Kidney (tissue), 14 donors: ENCODE measurements around the gene ADM5. TPM values are rescaled to one million over a fixed set of nuclear protein-coding genes. Genes with fewer than 3 reads are reported as not detected.
A peak's percentile ranks its signal among the peaks of the same experiment; 100 is the strongest.

ENCODE experiments used
- DNase-seq, 5 donors: peaks; one replicate each; pipeline ENCODE4 v3.0.0-alpha.2; 2013 to 2020
- FAIRE-seq: peaks from 2 replicates; lab custom pipeline; 2012; peaks lifted over from hg19 to GRCh38; lab: Jason Lieb, UNC
- H3K27ac ChIP-seq, 2 donors: one replicate each; pipeline ENCODE4 v1.7.0; 2013; ENCODE audit warnings: low read depth in 2 of 2, low read length in 2 of 2, inconsistent platforms in 1 of 2
- H3K27me3 ChIP-seq: one replicate; pipeline ENCODE4 v1.7.1; 2013; ENCODE audit warnings: low read length, inconsistent platforms; ENCODE audit not compliant: control insufficient read depth, insufficient read depth
- H3K36me3 ChIP-seq, 3 donors: one replicate each; pipeline versions ENCODE4 v1.7.0 to v1.7.1; 2013; ENCODE audit warnings: low read length in 3 of 3, control low read depth in 1 of 3, inconsistent platforms in 1 of 3; ENCODE audit not compliant: insufficient read depth in 3 of 3, control insufficient read depth in 2 of 3
- H3K4me1 ChIP-seq, 3 donors: one replicate each; pipeline versions ENCODE4 v1.7.0 to v1.7.1; 2013; ENCODE audit warnings: low read length in 3 of 3, inconsistent platforms in 1 of 3, low read depth in 1 of 3; ENCODE audit not compliant: control insufficient read depth in 2 of 3, insufficient read depth in 2 of 3
- H3K4me3 ChIP-seq, 3 donors: one replicate each; pipeline versions ENCODE4 v1.7.0 to v1.8.1; 2013; ENCODE audit warnings: low read length in 3 of 3, control low read depth in 1 of 3, inconsistent platforms in 1 of 3
- H3K9ac ChIP-seq, 3 donors: one replicate each; pipeline versions ENCODE4 v1.7.0 to v1.7.1; 2013; ENCODE audit warnings: low read length in 3 of 3, control low read depth in 1 of 3, inconsistent platforms in 1 of 3
- H3K9me3 ChIP-seq, 3 donors: one replicate each; pipeline versions ENCODE4 v1.7.0 to v1.7.1; 2013; ENCODE audit warnings: low read length in 3 of 3, control low read depth in 1 of 3, inconsistent platforms in 1 of 3; ENCODE audit not compliant: control insufficient read depth in 2 of 3, insufficient read depth in 1 of 3
- intact Hi-C: fragments of 100-400 bp; cut with DNase I; formaldehyde crosslinking; loops from one replicate; pipeline ENCODE4 v1.11.1; 2022
- polyA plus RNA-seq: library from polyadenylated mRNA; stranded (reverse); fragments of 350-450 nt; fragmentation: Illumina TruSeq; extraction: RNeasy Lipid Tissue Mini Kit (QIAGEN cat#74804); gene quantifications from one replicate; pipeline ENCODE4 v1.2.3, GENCODE V29; 2014; ENCODE audit warnings: low read depth, low replicate concordance; ENCODE audit not compliant: insufficient read depth
- total RNA-seq: library from RNA; stranded (reverse); fragmentation: NEBNext Ultra II Directional; extraction: Animal tissue kit (Norgen Biotek cat#: 25700); gene quantifications from one replicate; pipeline ENCODE4 v1.2.1, GENCODE V29; 2021
- TF ChIP-seq, protein P1 (sequence below): IDR thresholded peaks from 3 replicates; pipeline ENCODE4 v1.5.1; 2012; ENCODE audit warnings: mild to moderate bottlenecking, moderate library complexity, borderline replicate concordance; ENCODE audit not compliant: insufficient read depth; ENCODE audit errors: extremely low read depth
- donor health status: control.
- donor health status: control.
- donor health status: control.
- donor health status: control.
- donor health status: control.
- donor health status: DM: yes; HTN: yes; CAD: no.
- donor health status: Normal renal cell carcinoma (clear cell type).

The ADM5 gene
- total and polyA plus RNA-seq, 2 donors from 2014 or later, result 0.60 to 2.1 TPM

DNA sequence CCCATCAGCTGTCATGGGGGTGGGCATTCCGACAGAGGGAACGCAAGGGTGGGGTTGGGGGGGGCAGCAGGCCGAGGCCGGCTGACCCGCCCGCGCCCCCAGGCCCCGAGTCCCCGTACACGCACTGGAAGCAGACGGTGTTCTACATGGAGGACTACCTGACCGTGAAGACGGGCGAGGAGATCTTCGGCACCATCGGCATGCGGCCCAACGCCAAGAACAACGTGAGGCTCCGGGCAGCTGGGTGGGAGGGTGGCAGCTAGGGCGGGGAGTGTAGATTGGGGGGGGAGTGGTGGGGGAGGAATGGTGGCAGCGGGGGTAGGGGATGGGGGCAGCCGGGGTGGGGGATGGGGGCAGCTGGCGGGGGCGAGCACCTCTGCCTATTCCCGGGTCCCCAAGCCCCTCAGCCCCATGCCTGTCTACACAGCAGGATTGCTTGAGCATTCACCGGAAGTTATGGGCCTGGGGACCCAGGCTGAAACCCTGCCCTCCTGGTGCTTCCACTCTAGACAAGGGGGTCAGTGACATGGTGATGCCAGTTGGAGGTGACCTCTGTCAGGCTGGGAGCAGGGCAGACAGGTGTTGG is 2.8 kb upstream of the ADM5 start:
- Histone ChIP-seq H3K36me3 (peaks cover 0 to 24% (median 22%) of the 10 kb centered on the region in 3 donors), H3K27ac (peak overlapping the region in 1 of 2 donors; percentile 32), H3K4me1 (peaks cover 0 to 20% (median 6%) of the 10 kb centered on the region in 3 donors), H3K9me3 (no peaks in the 10 kb centered on the region), H3K27me3 (no peaks in the 10 kb centered on the region), H3K4me3 (no peak overlapping the region), H3K9ac (no peak overlapping the region)
- DNase-seq (peak in 2 of 5 donors; percentile 50 to 66), FAIRE-seq (no peak)
- intact Hi-C loops, result no loop called here
- TF ChIP-seq, protein P1, sequence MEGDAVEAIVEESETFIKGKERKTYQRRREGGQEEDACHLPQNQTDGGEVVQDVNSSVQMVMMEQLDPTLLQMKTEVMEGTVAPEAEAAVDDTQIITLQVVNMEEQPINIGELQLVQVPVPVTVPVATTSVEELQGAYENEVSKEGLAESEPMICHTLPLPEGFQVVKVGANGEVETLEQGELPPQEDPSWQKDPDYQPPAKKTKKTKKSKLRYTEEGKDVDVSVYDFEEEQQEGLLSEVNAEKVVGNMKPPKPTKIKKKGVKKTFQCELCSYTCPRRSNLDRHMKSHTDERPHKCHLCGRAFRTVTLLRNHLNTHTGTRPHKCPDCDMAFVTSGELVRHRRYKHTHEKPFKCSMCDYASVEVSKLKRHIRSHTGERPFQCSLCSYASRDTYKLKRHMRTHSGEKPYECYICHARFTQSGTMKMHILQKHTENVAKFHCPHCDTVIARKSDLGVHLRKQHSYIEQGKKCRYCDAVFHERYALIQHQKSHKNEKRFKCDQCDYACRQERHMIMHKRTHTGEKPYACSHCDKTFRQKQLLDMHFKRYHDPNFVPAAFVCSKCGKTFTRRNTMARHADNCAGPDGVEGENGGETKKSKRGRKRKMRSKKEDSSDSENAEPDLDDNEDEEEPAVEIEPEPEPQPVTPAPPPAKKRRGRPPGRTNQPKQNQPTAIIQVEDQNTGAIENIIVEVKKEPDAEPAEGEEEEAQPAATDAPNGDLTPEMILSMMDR, result no peak

DNA sequence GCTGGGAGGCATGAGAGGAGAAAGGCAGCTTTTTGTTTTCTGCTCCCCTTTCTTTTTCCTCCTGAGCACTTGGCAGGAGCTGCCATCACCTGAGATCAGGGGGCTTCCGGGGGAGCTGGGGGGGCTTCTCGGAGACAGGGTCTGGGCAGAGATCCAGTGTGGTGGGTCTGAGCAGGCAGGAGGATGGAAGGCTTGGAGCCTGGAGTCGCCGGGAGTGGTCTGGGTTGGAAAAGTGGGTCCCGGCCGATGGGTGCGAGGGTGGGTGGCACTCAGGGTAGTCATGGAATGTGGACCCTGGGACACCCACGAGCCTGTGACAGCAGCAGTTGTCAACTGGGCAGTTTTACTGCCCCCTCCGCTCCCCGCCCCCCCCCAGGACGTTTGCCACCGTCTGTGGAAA is 2.2 kb upstream of the ADM5 start:
- Histone ChIP-seq H3K27ac (peak overlapping the region in 1 of 2 donors; percentile 53), H3K9ac (no peak overlapping the region), H3K4me1 (peaks cover 0 to 20% (median 6%) of the 10 kb centered on the region in 3 donors), H3K9me3 (no peaks in the 10 kb centered on the region), H3K36me3 (peaks cover 0 to 21% (median 18%) of the 10 kb centered on the region in 3 donors), H3K4me3 (no peak overlapping the region), H3K27me3 (no peaks in the 10 kb centered on the region)
- TF ChIP-seq, protein P1, result no peak
- DNase-seq (no peak), FAIRE-seq (no peak)
- intact Hi-C loops, result no loop called here

DNA sequence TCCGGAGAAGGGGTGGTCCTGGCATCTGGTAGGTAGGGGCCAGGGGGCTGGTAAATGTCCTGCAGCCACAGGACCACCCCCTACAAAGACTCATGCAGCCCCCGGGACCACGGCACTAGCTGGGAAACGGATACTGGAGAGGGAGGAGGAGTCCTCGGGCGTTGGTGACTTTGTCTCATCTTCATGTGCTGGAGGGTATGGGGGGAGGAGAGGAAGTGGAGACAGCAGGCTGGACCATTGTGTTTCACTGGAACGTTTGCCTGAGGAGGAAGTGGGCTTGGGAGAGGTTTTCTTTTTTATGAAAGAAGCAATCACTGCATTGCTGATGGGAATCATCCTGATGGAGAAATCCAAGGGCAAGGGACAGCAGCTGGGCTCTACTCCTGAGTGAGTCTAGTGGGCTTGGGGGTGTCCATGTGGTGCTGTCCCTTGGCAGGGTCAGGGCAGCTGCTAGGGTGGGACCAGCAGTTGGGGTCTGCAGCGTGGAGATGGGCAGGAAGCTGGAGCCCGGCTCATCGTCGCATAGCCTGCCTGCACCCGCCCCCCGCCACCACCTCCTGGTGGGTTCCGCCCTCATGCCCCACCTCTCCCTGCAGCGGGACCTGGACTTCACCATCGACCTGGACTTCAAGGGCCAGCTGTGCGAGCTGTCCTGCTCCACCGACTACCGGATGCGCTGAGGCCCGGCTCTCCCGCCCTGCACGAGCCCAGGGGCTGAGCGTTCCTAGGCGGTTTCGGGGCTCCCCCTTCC is 1.7 kb upstream of the ADM5 start:
- Histone ChIP-seq H3K27ac (peak overlapping the region in 1 of 2 donors; percentile 53), H3K9me3 (no peaks in the 10 kb centered on the region), H3K9ac (no peak overlapping the region), H3K4me1 (peaks cover 0 to 20% (median 6%) of the 10 kb centered on the region in 3 donors), H3K27me3 (no peaks in the 10 kb centered on the region), H3K36me3 (peaks cover 0 to 16% (median 13%) of the 10 kb centered on the region in 3 donors), H3K4me3 (no peak overlapping the region)
- FAIRE-seq (no peak), DNase-seq (peak in 3 of 5 donors; percentile 61 to 76 (median 66))
- TF ChIP-seq, protein P1, result no peak
- intact Hi-C loops, result no loop called here
